Breast epithelium (tissue), 4 donors: ENCODE results near the gene SHROOM3. TPM values are rescaled to one million over a fixed set of nuclear protein-coding genes. Genes with fewer than 3 reads are reported as not detected.

ENCODE experiments used
- DNase-seq, 2 donors: peaks; one replicate each; pipeline ENCODE4 v3.0.0-alpha.2; 2019; ENCODE audit warnings: low spot score in 2 of 2
- H3K27ac ChIP-seq, 2 donors: fragments of 200-600 bp; sonication (generic) in 1 of 2; one replicate each; pipeline ENCODE4 v1.5.1; 2016 to 2019; ENCODE audit warnings: mild to moderate bottlenecking in 1 of 2
- H3K27me3 ChIP-seq, 2 donors: fragments of 200-600 bp; sonication (generic) in 1 of 2; one replicate each; pipeline versions ENCODE4 v1.5.1 to v1.6.0; 2017 to 2019; ENCODE audit warnings: control low read depth in 1 of 2, mild to moderate bottlenecking in 1 of 2
- H3K36me3 ChIP-seq: fragments of 200-600 bp; one replicate; pipeline ENCODE4 v1.5.1; 2019
- H3K4me1 ChIP-seq, 2 donors: fragments of 200-600 bp; sonication (generic); one replicate each; pipeline ENCODE4 v1.5.1; 2016 to 2019; ENCODE audit warnings: control low read depth in 1 of 2
- H3K4me3 ChIP-seq, 3 donors: fragments of 200-600 bp; sonication (generic); 1 replicate in 2 of 3; 2 replicates in 1 of 3; pipeline ENCODE4 v1.5.1; 2016 to 2019; ENCODE audit warnings: mild to moderate bottlenecking in 3 of 3, moderate library complexity in 2 of 3
- H3K9me3 ChIP-seq, 2 donors: fragments of 200-600 bp; sonication (generic) in 1 of 2; one replicate each; pipeline ENCODE4 v1.5.1; 2016 to 2019; ENCODE audit warnings: control low read depth in 1 of 2
- POLR2A ChIP-seq: fragments of 450-650 bp; IDR thresholded peaks from one replicate; pipeline ENCODE4 v1.6.1; 2016; ENCODE audit warnings: antibody characterized with exemption, mild to moderate bottlenecking, moderate library complexity
- POLR2AphosphoS5 ChIP-seq, 3 donors: sonication (generic); formaldehyde crosslinking; IDR thresholded peaks; one replicate each; pipeline ENCODE4 v1.6.1; 2017; ENCODE audit warnings: antibody characterized with exemption in 3 of 3
- intact Hi-C: fragments of 100-400 bp; cut with DNase I; formaldehyde crosslinking; loops from one replicate; pipeline ENCODE4 v1.15.1; 2023; ENCODE audit warnings: low total_unique reads
- total RNA-seq, 3 donors: library from RNA; depleted of rRNA; stranded (reverse); fragments of >200 nt; gene quantifications; one replicate each; pipeline ENCODE4 v1.1.0, GENCODE V29; 2016
- TF ChIP-seq, protein P1 (sequence below), 3 donors: fragments of 450-650 bp; IDR thresholded peaks; one replicate each; pipeline ENCODE4 v1.5.1; 2016 to 2017; ENCODE audit warnings: antibody characterized with exemption in 3 of 3, mild to moderate bottlenecking in 3 of 3, moderate library complexity in 3 of 3

Gene SHROOM3
- total RNA-seq, 3 donors from 2014 or later = 0.32 to 145 (median 100) TPM

DNA sequence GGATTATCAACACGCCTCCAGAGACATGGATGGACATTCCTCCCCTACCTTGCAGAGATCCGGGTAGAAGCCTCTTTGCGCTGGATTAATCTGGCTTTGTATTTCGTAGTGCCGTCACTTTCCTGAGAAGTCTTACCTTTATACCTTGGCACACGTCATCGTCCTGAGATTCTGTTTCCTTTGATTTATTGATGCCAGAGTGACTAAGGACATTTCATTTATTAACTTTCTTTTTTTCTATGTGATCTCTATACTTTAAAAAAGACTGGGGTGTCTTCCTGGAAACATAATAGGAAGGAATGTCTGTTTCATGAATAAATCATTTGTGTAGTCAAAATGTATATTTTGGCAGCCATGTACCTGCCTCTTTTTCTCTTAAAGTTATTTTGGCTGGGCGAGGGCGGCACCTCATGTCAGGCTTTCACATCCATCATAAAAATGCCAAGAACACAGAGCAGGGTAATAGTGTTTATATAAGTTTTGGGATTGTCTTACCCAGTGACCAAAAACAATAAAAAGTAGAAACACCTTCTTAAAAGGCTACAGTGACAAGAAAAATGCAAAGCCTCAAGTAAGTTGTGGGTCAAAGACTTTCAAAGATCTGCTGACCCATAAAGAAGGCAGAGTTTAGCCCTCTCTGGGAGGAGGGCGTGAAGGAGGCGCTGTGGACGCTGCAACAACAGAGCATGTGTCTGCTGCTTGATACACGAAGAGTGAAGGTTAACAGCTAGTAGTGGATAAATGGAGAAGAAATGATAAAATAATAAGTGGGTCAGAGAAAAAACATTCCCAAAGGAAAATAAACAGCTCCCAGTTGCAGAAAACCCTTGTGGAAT lies 124.4 kb downstream of the SHROOM3 start:
- DNase-seq = no peak
- TF ChIP-seq POLR2AphosphoS5 (IDR thresholded peaks at IDR 0.05) = no peak
- TF ChIP-seq, protein P1, sequence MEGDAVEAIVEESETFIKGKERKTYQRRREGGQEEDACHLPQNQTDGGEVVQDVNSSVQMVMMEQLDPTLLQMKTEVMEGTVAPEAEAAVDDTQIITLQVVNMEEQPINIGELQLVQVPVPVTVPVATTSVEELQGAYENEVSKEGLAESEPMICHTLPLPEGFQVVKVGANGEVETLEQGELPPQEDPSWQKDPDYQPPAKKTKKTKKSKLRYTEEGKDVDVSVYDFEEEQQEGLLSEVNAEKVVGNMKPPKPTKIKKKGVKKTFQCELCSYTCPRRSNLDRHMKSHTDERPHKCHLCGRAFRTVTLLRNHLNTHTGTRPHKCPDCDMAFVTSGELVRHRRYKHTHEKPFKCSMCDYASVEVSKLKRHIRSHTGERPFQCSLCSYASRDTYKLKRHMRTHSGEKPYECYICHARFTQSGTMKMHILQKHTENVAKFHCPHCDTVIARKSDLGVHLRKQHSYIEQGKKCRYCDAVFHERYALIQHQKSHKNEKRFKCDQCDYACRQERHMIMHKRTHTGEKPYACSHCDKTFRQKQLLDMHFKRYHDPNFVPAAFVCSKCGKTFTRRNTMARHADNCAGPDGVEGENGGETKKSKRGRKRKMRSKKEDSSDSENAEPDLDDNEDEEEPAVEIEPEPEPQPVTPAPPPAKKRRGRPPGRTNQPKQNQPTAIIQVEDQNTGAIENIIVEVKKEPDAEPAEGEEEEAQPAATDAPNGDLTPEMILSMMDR (IDR thresholded peaks at IDR 0.05) = no peak
- TF ChIP-seq POLR2A = no peak
- no peaks in the 10 kb centered on the region for H3K27me3 ChIP-seq
- H3K9me3 ChIP-seq = no peaks in the 10 kb centered on the region
- H3K27ac ChIP-seq = no peak overlapping the region
- intact Hi-C loops = no loop called here
- no peak overlapping the region for H3K4me3 ChIP-seq
- no peaks in the 10 kb centered on the region for H3K36me3 ChIP-seq
- H3K4me1 ChIP-seq = peaks cover 0 to 17% of the 10 kb centered on the region in 2 donors

DNA sequence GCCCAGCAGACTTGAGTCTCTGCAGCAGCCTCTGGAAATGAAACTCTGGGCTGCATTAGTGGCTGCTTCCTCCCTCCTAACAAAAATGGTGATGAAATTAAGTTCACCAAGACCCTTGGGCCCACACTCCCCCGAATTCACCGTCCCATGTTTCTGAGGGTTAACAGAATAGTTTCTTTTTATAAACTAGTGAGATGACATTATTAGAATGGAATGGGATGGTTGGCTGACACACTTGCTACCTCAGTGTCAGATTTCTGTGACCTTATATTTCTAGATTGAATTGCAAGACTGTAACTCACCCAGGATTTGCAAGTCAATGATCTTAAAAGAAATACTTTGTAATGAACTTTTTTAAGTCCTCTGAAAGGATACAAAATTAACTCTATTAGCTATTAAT lies 127.1 kb downstream of the SHROOM3 start:
- Histone ChIP-seq H3K27ac (peak overlapping the region; percentile 13 to 74), H3K27me3 (no peaks in the 10 kb centered on the region), H3K4me1 (peaks cover 0 to 17% of the 10 kb centered on the region in 2 donors), H3K36me3 (no peaks in the 10 kb centered on the region), H3K4me3 (no peak overlapping the region), H3K9me3 (no peaks in the 10 kb centered on the region)
- intact Hi-C loops = no loop called here
- TF ChIP-seq POLR2A (no peak), POLR2AphosphoS5 (IDR thresholded peaks at IDR 0.05) (no peak)
- TF ChIP-seq, protein P1 (IDR thresholded peaks at IDR 0.05) = no peak
- DNase-seq = no peak

DNA sequence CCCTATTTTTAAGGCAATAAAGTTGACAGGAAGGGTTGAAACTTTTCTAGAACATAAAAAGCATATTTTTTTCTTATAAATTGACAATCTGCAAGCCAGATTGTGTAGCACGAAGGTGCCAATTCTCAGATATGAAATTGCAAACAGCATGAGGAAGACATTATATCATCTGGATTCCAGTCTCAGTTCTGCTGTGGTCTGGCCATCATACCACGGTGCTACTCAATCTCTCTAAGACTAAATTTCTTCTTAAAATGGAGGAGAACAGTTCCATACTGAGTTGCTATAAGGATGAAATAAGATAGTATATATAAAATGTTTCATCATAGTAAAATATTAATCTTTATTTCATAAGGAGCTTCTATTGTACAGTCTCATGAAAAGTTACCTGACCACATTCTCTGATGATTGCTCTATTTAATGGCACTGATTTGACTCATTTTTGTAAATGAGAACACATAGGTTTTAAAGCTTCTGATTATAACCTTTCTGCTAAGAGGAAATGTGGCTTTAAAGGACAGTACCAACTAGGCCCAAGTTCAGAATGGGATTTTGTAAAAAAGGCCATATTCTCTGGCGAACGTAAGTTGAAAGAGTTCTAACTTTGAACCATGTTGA lies 127.9 kb downstream of the SHROOM3 start:
- Histone ChIP-seq H3K27me3 (no peaks in the 10 kb centered on the region), H3K36me3 (no peaks in the 10 kb centered on the region), H3K9me3 (no peaks in the 10 kb centered on the region), H3K4me1 (peaks cover 0 to 17% of the 10 kb centered on the region in 2 donors), H3K4me3 (no peak overlapping the region), H3K27ac (peak overlapping the region; percentile 74 to 83)
- TF ChIP-seq POLR2A (no peak), POLR2AphosphoS5 (IDR thresholded peaks at IDR 0.05) (no peak)
- TF ChIP-seq, protein P1 (IDR thresholded peaks at IDR 0.05) = no peak
- intact Hi-C loops = no loop called here
- DNase-seq = no peak

DNA sequence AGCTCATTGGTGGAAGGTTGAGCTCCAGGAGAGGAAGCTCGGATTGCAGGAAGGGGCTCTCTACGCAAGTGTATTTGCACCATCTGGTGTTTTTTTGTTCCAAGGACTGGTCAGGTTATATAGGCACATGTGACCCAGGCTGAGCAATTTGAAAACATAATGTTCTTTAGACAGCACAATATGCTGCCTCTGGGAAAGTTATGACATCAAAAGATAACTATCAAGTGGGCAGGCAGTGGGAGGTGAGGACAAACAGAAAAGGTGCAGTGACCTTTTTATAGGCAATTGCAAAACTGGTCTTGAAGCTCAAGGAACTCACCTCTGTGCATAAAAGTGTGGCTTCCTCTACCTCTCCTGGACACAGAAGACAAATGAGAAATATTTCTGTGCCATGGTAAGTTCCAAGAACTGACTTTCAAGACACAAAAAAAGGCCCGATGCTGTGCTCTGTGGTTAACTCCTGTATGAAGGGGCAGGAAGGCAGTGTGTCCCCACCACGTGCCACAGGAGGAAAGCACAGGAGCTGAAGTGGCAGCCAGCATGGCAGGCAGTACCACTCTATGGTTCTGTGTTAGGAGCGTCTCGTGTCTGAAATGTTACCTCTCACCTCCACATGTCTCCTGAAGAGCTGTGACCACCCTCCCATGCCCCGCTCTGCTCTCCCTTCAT lies 128.6 kb downstream of the SHROOM3 start:
- no peak for TF ChIP-seq POLR2A
- TF ChIP-seq POLR2AphosphoS5 (IDR thresholded peaks at IDR 0.05) = peak in 1 of 3 donors; percentile 54
- no peak for DNase-seq
- intact Hi-C loops = no loop called here
- no peaks in the 10 kb centered on the region for H3K36me3 ChIP-seq
- H3K27ac ChIP-seq = peak overlapping the region; percentile 74 to 83
- H3K4me1 ChIP-seq = peaks cover 0 to 20% of the 10 kb centered on the region in 2 donors
- H3K27me3 ChIP-seq = no peaks in the 10 kb centered on the region
- H3K4me3 ChIP-seq = no peak overlapping the region
- H3K9me3 ChIP-seq = no peaks in the 10 kb centered on the region

DNA sequence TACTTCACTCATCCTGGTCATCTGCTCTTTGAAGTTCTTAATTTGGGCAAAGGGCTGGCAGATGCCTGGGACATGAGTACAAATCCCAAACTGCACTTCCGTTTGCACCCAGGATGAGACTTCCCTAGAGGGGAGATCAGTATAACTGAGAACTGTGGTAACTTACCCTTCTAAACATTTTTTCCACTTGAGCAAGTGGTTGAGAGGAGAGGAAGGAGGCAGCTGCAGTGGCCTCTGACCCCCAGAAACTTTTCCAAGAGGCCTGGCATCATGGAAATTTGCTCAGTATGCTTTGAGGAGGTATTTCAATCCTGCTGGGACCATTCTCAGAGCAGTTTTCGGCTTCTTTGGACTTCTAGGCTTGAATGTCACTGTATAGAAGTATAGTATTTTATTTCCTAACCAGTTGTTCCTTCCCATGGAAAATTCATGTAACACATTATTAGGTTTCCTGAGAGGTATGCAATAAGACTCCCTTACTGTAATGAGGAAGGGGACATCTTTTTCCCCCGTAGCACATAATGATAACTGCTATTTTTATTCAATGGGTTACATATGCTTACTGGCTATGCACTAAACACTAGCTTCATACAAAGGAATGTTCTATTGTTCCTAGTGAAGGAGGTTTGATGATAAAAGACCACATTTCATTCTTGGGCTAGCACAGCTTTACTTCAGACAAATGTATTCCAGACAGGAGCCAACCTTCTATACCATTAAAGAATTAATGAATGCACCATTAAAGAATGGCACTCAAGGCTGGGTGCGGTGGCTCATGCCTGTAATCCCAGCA lies 129.3 kb downstream of the SHROOM3 start:
- Histone ChIP-seq H3K4me3 (no peak overlapping the region), H3K36me3 (no peaks in the 10 kb centered on the region), H3K4me1 (peaks cover 0 to 22% of the 10 kb centered on the region in 2 donors), H3K27me3 (no peaks in the 10 kb centered on the region), H3K27ac (peak overlapping the region; percentile 74 to 83), H3K9me3 (no peaks in the 10 kb centered on the region)
- intact Hi-C loops = no loop called here
- DNase-seq = no peak
- TF ChIP-seq POLR2A (no peak), POLR2AphosphoS5 (IDR thresholded peaks at IDR 0.05) (no peak)
- TF ChIP-seq, protein P1 (IDR thresholded peaks at IDR 0.05) = no peak
